BE2C (cell line): ENCODE results near the gene TRAPPC6A.
A peak's percentile ranks its signal among the peaks of the same experiment; 100 is the strongest.

ENCODE experiments used
- DNase-seq: peaks from one replicate; pipeline ENCODE4 v3.0.0-alpha.2; 2020
- H3K27me3 ChIP-seq: fragments of 250-450 bp; sonication (Bioruptor Pico); 2 replicates; pipeline ENCODE4 v1.5.1; 2020; ENCODE audit warnings: mild to moderate bottlenecking
- H3K36me3 ChIP-seq: fragments of 250-450 bp; sonication (Bioruptor Pico); 2 replicates; pipeline ENCODE4 v1.5.1; 2020; ENCODE audit warnings: mild to moderate bottlenecking
- H3K4me1 ChIP-seq: fragments of 250-450 bp; sonication (Bioruptor Pico); 2 replicates; pipeline ENCODE4 v1.5.1; 2020
- H3K4me3 ChIP-seq: 2 replicates; pipeline ENCODE4 v1.5.1; 2011; ENCODE audit warnings: low read depth, low read length
- H3K9me3 ChIP-seq: fragments of 250-450 bp; sonication (Bioruptor Pico); 2 replicates; pipeline ENCODE4 v1.5.1; 2020
- CTCF ChIP-seq: IDR thresholded peaks from 2 replicates; pipeline ENCODE4 v1.5.1; 2012; ENCODE audit warnings: mild to moderate bottlenecking, low read depth, low read length

Gene TRAPPC6A

GRCh38 chr19:45189971-45190370 lies 11.9 kb upstream of the TRAPPC6A start:
- Histone ChIP-seq H3K36me3 (no peaks in the 10 kb centered on the region), H3K9me3 (no peaks in the 10 kb centered on the region), H3K4me3 (no peak overlapping the region), H3K27me3 (no peaks in the 10 kb centered on the region), H3K4me1 (no peaks in the 10 kb centered on the region)
- DNase-seq: no peak
- no peak for TF ChIP-seq CTCF

- no peaks in the 10 kb centered on the region for H3K36me3 ChIP-seq
- no peak overlapping the region for H3K4me3 ChIP-seq
- H3K9me3 ChIP-seq: no peaks in the 10 kb centered on the region
- DNase-seq: no peak
- H3K4me1 ChIP-seq: no peaks in the 10 kb centered on the region
- peak; percentile 70 for TF ChIP-seq CTCF
- H3K27me3 ChIP-seq: no peaks in the 10 kb centered on the region
These were observed 9.5 kb upstream of the TRAPPC6A start for GRCh38 chr19:45187421-45188100.

DNA sequence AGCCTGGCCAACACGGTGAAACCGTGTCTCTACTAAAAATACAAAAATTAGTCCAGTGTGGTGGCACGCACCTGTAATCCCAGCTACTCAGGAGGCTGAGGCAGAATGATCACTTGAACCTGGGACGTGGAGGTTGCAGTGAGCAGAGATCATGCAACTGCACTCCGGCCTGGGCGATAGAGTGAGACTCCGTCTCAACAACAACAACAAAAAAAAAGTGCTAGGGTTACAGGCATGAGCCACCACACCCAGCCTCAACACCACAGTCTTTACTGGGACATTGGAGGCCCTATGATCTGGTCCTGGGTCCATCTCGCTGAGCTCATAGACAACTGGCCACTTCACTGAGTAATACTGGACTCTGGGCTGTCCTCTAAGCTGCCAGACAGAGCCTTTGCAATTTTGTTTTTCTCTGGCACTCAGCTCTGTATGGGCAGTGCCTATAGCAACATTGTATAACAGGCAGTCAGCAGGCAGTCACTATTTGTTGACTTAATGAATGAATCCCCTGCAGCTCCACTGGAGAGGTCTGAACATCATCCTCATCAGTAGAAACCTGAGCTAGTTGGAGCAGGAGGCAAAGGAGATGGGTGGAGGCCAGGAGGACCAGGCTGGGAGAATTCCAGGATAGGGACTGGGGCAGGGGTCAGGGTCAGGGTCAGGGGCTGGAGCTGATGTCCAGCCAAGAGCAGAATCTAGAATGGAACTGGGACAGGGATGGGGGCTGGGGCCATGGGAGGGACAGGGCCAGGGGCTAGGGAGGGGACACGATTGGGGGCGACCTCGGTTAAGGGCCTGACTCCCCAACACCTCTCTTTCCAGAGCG lies 8.7 kb upstream of the TRAPPC6A start:
- Histone ChIP-seq H3K27me3 (no peaks in the 10 kb centered on the region), H3K4me1 (no peaks in the 10 kb centered on the region), H3K4me3 (no peak overlapping the region), H3K9me3 (no peaks in the 10 kb centered on the region), H3K36me3 (no peaks in the 10 kb centered on the region)
- no peak for TF ChIP-seq CTCF
- no peak for DNase-seq

DNA sequence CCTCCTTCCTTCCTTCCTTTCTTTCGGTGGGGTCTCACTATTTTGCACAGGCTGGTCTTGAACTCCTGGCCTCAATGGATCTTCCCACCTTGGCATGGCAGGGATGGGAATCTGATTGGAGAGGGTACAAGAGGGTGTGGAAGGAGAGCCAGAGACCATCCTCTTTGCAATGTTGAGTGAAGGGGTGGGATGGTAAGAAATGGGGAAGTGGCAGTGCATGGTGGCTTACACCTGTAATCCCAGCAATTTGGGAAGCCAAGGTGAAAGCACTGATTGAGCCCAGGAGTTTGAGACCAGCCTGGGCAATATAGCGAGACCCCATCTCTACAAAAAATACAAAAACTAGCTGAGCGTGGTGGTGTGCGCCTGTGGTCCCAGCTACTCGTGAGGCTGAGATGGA lies 6.1 kb upstream of the TRAPPC6A start:
- Histone ChIP-seq H3K36me3 (no peaks in the 10 kb centered on the region), H3K9me3 (no peaks in the 10 kb centered on the region), H3K27me3 (no peaks in the 10 kb centered on the region), H3K4me3 (no peak overlapping the region), H3K4me1 (no peaks in the 10 kb centered on the region)
- no peak for TF ChIP-seq CTCF
- DNase-seq: no peak

- Histone ChIP-seq H3K4me3 (no peak overlapping the region), H3K27me3 (no peaks in the 10 kb centered on the region), H3K9me3 (no peaks in the 10 kb centered on the region), H3K4me1 (no peaks in the 10 kb centered on the region), H3K36me3 (no peaks in the 10 kb centered on the region)
- no peak for DNase-seq
- no peak for TF ChIP-seq CTCF
These were observed 4.7 kb upstream of the TRAPPC6A start for GRCh38 chr19:45182758-45183157.

DNA sequence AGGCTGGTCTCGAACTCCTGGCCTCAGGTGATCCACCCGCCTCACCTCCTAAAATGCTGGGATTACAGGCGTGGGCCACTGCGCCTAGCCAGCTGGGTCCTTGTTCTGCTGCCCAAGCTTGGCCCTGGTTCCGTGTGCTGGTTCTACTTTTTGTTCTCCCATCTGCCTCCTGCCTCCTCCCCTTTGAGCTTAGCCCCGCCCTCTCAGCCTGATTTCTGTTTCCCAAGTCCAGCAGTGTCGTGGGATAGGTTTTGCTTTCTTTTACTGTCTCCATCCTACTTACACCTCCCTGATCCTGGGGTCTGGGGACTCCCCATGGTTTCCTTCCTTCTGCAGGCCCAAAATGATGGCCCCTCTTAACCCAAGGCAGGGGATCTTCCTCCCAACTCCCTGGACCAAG lies 2.9 kb upstream of the TRAPPC6A start:
- TF ChIP-seq CTCF: no peak
- Histone ChIP-seq H3K9me3 (no peaks in the 10 kb centered on the region), H3K36me3 (no peaks in the 10 kb centered on the region), H3K4me1 (no peaks in the 10 kb centered on the region), H3K27me3 (no peaks in the 10 kb centered on the region), H3K4me3 (no peak overlapping the region)
- DNase-seq: no peak
